B cell (primary cell): ENCODE results near the gene TIGD1. TPM values are rescaled to one million over a fixed set of nuclear protein-coding genes. Genes with fewer than 3 reads are reported as not detected.

Source experiments
- ATAC-seq: fragments of 200-7000 bp; cut with Tn5 transposase; one replicate; pipeline ENCODE4 v1.10.0; 2021; ENCODE audit warnings: low read depth, mild to moderate bottlenecking, moderate number of reproducible peaks, moderate library complexity
- CTCF ChIA-PET: fragments of 350-600 bp; sonication (Branson Sonifier 250); formaldehyde crosslinking; loops from one replicate; lab custom pipeline; 2021; ENCODE audit warnings: antibody characterized with exemption, inconsistent platforms; lab: Charles Lee
- POLR2A ChIA-PET: fragments of 350-600 bp; sonication (Branson Sonifier 250); formaldehyde crosslinking; loops from one replicate; lab custom pipeline; 2021; ENCODE audit warnings: antibody characterized with exemption; lab: Charles Lee
- DNase-seq: peaks from one replicate; pipeline ENCODE4 v3.0.0; 2013
- H2AFZ ChIP-seq: 2 replicates; pipeline ENCODE4 v1.6.1; 2012; ENCODE audit warnings: mild to moderate bottlenecking, low read depth, low read length; ENCODE audit not compliant: insufficient read depth, poor library complexity, severe bottlenecking
- H3K27ac ChIP-seq, 2 donors: 1 replicate in 1 of 2; 2 replicates in 1 of 2; pipeline ENCODE4 v1.5.1; 2012 to 2013; ENCODE audit warnings: low read length in 2 of 2, mild to moderate bottlenecking in 2 of 2, moderate library complexity in 1 of 2
- H3K27me3 ChIP-seq, 4 experiments: fragments of 200-600 bp in 1 of 4; sonication (generic) in 1 of 4; replicated peaks in 1 of 4; 1 replicate in 2 of 4; 2 replicates in 2 of 4; pipeline versions ENCODE4 v1.6.1 to v1.7.0; 2013 to 2016; ENCODE audit warnings: low read length in 3 of 4, mild to moderate bottlenecking in 2 of 4, mixed read lengths in 1 of 4, moderate library complexity in 1 of 4; ENCODE audit not compliant: insufficient read depth in 4 of 4, control insufficient read depth in 3 of 4; ENCODE audit errors: control extremely low read depth in 1 of 4
- H3K36me3 ChIP-seq, 2 experiments: replicated peaks in 1 of 2; 1 replicate in 1 of 2; 2 replicates in 1 of 2; pipeline versions ENCODE4 v1.6.1 to v1.7.1; 2013; ENCODE audit warnings: low read length in 1 of 2; ENCODE audit not compliant: insufficient read depth in 2 of 2, control insufficient read depth in 1 of 2; ENCODE audit errors: control extremely low read depth in 1 of 2, extremely low read depth in 1 of 2
- H3K4me1 ChIP-seq, 2 donors: fragments of 200-600 bp in 1 of 2; sonication (generic) in 1 of 2; 1 replicate in 1 of 2; 2 replicates in 1 of 2; pipeline versions ENCODE4 v1.5.1 to v1.6.1; 2013 to 2017; ENCODE audit warnings: low read length in 2 of 2; ENCODE audit not compliant: control insufficient read depth in 2 of 2, insufficient read depth in 2 of 2
- H3K4me2 ChIP-seq: replicated peaks from 2 replicates; pipeline ENCODE3; 2012; ENCODE audit warnings: mild to moderate bottlenecking, low read depth, low read length; ENCODE audit not compliant: poor library complexity, severe bottlenecking
- H3K4me3 ChIP-seq, 5 experiments: fragments of 200-600 bp in 1 of 5; sonication (generic) in 1 of 5; 1 replicate in 3 of 5; 2 replicates in 2 of 5; pipeline versions ENCODE4 v1.5.1 to v1.7.0; 2011 to 2016; ENCODE audit warnings: low read length in 4 of 5, mild to moderate bottlenecking in 4 of 5, low read depth in 2 of 5, control low read depth in 1 of 5, moderate library complexity in 1 of 5; ENCODE audit not compliant: insufficient read depth in 1 of 5; ENCODE audit errors: control extremely low read depth in 1 of 5, extremely low read depth in 1 of 5
- H3K79me2 ChIP-seq: fragments of 200-600 bp; sonication (generic); one replicate; pipeline ENCODE4 v1.6.0; 2016; ENCODE audit warnings: low read length; ENCODE audit not compliant: control insufficient read depth, insufficient read depth
- H3K9ac ChIP-seq: fragments of 200-600 bp; sonication (generic); 2 replicates; pipeline ENCODE4 v1.6.1; 2017; ENCODE audit warnings: mild to moderate bottlenecking, low read length, moderate library complexity
- H3K9me3 ChIP-seq, 3 donors: one replicate each; pipeline versions ENCODE4 v1.6.1 to v1.7.1; 2013; ENCODE audit warnings: low read length in 2 of 3; ENCODE audit not compliant: control insufficient read depth in 2 of 3, insufficient read depth in 1 of 3; ENCODE audit errors: control extremely low read depth in 1 of 3
- H4K20me1 ChIP-seq: 2 replicates; pipeline ENCODE4 v1.6.0; 2012; ENCODE audit warnings: mild to moderate bottlenecking, low read length; ENCODE audit not compliant: insufficient read depth, control insufficient read depth, poor library complexity, severe bottlenecking
- H3K27ac Mint-ChIP-seq: one replicate; pipeline ENCODE4 v1.8.0; 2021; ENCODE audit warnings: mixed read lengths
- H3K27me3 Mint-ChIP-seq: one replicate; pipeline ENCODE4 v1.8.0; 2021; ENCODE audit warnings: mixed read lengths
- H3K4me1 Mint-ChIP-seq: one replicate; pipeline ENCODE4 v1.8.0; 2021; ENCODE audit warnings: mixed read lengths
- H3K4me3 Mint-ChIP-seq: one replicate; pipeline ENCODE4 v1.8.0; 2021; ENCODE audit warnings: mixed read lengths
- H3K9me3 Mint-ChIP-seq: one replicate; pipeline ENCODE4 v1.8.0; 2022; ENCODE audit warnings: mixed read lengths; ENCODE audit not compliant: insufficient read depth
- EZH2 ChIP-seq: IDR thresholded peaks from 2 replicates; pipeline ENCODE4 v1.6.1; 2012; ENCODE audit warnings: borderline replicate concordance, low read depth, mild to moderate bottlenecking, moderate library complexity, low read length; ENCODE audit not compliant: insufficient read depth, poor library complexity, severe bottlenecking
- WGBS: methylation state at CpG from one replicate; pipeline ENCODE4 v1.1.5; 2013; ENCODE audit warnings: missing lambda C conversion rate; ENCODE audit not compliant: insufficient coverage; 5-methylcytosine and 5-hydroxymethylcytosine counted together
- intact Hi-C: fragments of 100-400 bp; cut with micrococcal nuclease; formaldehyde crosslinking; loops from one replicate; pipeline ENCODE4 v1.10.0; 2022
- polyA plus RNA-seq: library from polyadenylated mRNA; depleted of rRNA; stranded (reverse); fragments of >200 nt; gene quantifications from 2 replicates; pipeline ENCODE4 v1.2.3, GENCODE V29; 2012
- total RNA-seq, 2 donors: library from RNA; stranded (reverse); fragments of 120-200 nt in 1 of 2; gene quantifications; 1 replicate in 1 of 2; 2 replicates in 1 of 2; pipeline versions ENCODE4 v1.2.3 to v1.2.4, GENCODE V29; 2013 to 2022
- TF ChIP-seq, protein P1 (sequence below): fragments of 200-600 bp; IDR thresholded peaks from one replicate; pipeline ENCODE4 v1.8.0; 2022; ENCODE audit warnings: antibody characterized with exemption, mild to moderate bottlenecking

Gene TIGD1
- total and polyA plus RNA-seq, 2 donors (not counting 1 experiment from before 2014, with no cell fraction given) = 7.6 to 13.6 TPM

DNA sequence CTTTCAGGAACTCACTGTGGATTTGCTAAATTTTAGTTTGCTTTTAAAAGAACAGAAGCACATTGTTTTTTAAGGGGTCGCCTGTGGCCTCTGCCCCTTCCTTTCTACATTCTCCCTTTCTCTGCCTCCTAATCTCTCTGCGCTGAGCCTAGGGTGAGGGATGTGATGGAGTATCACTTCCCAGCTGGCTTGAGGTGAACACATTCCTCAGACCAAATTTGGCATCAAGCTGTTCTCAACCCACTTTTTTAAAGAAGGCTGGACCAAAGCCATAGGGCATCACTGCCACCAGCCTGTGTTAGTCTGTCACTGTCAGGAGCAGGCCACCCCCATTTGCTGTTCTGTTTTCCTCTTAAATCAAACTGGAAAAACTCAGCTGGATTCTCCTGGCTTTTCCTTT lies 27.5 kb upstream of the TIGD1 start:
- H3K9me3 Mint-ChIP-seq = no peaks in the 10 kb centered on the region
- TF ChIP-seq, protein P1, sequence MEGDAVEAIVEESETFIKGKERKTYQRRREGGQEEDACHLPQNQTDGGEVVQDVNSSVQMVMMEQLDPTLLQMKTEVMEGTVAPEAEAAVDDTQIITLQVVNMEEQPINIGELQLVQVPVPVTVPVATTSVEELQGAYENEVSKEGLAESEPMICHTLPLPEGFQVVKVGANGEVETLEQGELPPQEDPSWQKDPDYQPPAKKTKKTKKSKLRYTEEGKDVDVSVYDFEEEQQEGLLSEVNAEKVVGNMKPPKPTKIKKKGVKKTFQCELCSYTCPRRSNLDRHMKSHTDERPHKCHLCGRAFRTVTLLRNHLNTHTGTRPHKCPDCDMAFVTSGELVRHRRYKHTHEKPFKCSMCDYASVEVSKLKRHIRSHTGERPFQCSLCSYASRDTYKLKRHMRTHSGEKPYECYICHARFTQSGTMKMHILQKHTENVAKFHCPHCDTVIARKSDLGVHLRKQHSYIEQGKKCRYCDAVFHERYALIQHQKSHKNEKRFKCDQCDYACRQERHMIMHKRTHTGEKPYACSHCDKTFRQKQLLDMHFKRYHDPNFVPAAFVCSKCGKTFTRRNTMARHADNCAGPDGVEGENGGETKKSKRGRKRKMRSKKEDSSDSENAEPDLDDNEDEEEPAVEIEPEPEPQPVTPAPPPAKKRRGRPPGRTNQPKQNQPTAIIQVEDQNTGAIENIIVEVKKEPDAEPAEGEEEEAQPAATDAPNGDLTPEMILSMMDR = no peak
- no peak for TF ChIP-seq EZH2
- DNase-seq = no peak
- H3K27me3 Mint-ChIP-seq = no peaks in the 10 kb centered on the region
- H3K27ac Mint-ChIP-seq = no peak overlapping the region
- H3K4me1 Mint-ChIP-seq = peaks cover 3% of the 10 kb centered on the region
- CTCF ChIA-PET = no interaction called here
- Histone ChIP-seq H3K79me2 (no peaks in the 10 kb centered on the region), H3K4me1 (no peaks in the 10 kb centered on the region), H2AFZ (no peak overlapping the region), H3K27ac (no peak overlapping the region), H3K36me3 (peaks cover 0 to 55% of the 10 kb centered on the region in 2 experiments), H3K4me2 (no peak overlapping the region), H3K27me3 (no peaks in the 10 kb centered on the region), H4K20me1 (no peaks in the 10 kb centered on the region), H3K4me3 (no peak overlapping the region), H3K9ac (no peak overlapping the region), H3K9me3 (no peaks in the 10 kb centered on the region)
- no peak overlapping the region for H3K4me3 Mint-ChIP-seq
- intact Hi-C loops = no loop called here
- WGBS = no CpG with 5 or more reads among the region's 2 CpGs
- no peak for ATAC-seq
- POLR2A ChIA-PET = no interaction called here

DNA sequence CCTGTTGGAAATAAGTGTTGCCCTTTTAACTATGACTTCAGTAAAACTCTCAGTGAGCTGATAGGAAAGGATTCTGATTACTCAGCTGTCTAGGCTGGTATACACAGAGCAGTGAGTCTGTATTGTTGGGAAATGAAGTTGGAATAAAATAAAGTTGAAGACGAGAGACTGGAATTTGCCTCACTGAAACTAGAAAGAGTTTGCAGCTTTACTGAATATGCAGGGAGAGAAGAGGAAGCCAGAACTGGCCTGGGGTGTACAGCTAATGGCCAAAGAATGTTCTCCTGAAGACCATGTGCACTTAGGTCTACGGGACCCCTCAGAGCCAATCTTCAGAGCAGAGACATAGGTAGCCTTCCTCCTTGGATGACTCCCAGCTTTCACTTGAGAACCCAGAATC lies 26.6 kb upstream of the TIGD1 start:
- no peak for TF ChIP-seq EZH2
- TF ChIP-seq, protein P1 = no peak
- Histone ChIP-seq H2AFZ (no peak overlapping the region), H3K4me1 (no peaks in the 10 kb centered on the region), H3K9me3 (no peaks in the 10 kb centered on the region), H4K20me1 (no peaks in the 10 kb centered on the region), H3K4me3 (no peak overlapping the region), H3K36me3 (peaks cover 0 to 53% of the 10 kb centered on the region in 2 experiments), H3K79me2 (no peaks in the 10 kb centered on the region), H3K4me2 (no peak overlapping the region), H3K9ac (no peak overlapping the region), H3K27me3 (no peaks in the 10 kb centered on the region), H3K27ac (no peak overlapping the region)
- DNase-seq (no peak), ATAC-seq (no peak)
- peaks cover 3% of the 10 kb centered on the region for H3K4me1 Mint-ChIP-seq
- WGBS = 100% methylated on average over 2 of the region's 2 CpGs
- CTCF ChIA-PET = no interaction called here
- H3K27ac Mint-ChIP-seq = no peak overlapping the region
- no peak overlapping the region for H3K4me3 Mint-ChIP-seq
- H3K27me3 Mint-ChIP-seq = no peaks in the 10 kb centered on the region
- intact Hi-C loops = no loop called here
- H3K9me3 Mint-ChIP-seq = no peaks in the 10 kb centered on the region
- POLR2A ChIA-PET = no interaction called here
